AG09309 (cell line): ENCODE data around the gene ADCY3.

ENCODE experiments used
- DNase-seq: peaks from one replicate; pipeline ENCODE4 v3.0.0-alpha.2; 2010; ENCODE audit warnings: low read depth
- H3K4me3 ChIP-seq: 2 replicates; pipeline ENCODE4 v1.5.1; 2011; ENCODE audit warnings: mild to moderate bottlenecking, low read depth, low read length, moderate library complexity; ENCODE audit not compliant: control insufficient read depth
- CTCF ChIP-seq: IDR thresholded peaks from 2 replicates; pipeline ENCODE4 v1.5.1; 2011; ENCODE audit warnings: mild to moderate bottlenecking, low read depth, low read length, inconsistent platforms; ENCODE audit not compliant: insufficient read depth, control insufficient read depth; ENCODE audit errors: missing control alignments

Gene ADCY3

GRCh38 chr2:24820598-24821432 is 99.2 kb downstream of the ADCY3 start:
- H3K4me3 ChIP-seq = no peak overlapping the region
- no peak for DNase-seq
- TF ChIP-seq CTCF = no peak

- DNase-seq = no peak
Observed at GRCh38 chr2:24820175-24820513, 99.9 kb downstream of the ADCY3 start.

GRCh38 chr2:24819442-24820174 is 100.4 kb downstream of the ADCY3 start:
- DNase-seq = no peak

More at GRCh38 chr2:24820175-24820513, 99.9 kb downstream of the ADCY3 start:
- no peak overlapping the region for H3K4me3 ChIP-seq
- no peak for TF ChIP-seq CTCF

GRCh38 chr2:24818721-24819167 is 101.3 kb downstream of the ADCY3 start:
- no peak for DNase-seq
- H3K4me3 ChIP-seq = no peak overlapping the region

More at GRCh38 chr2:24819442-24820174, 100.4 kb downstream of the ADCY3 start:
- H3K4me3 ChIP-seq = no peak overlapping the region
- no peak for TF ChIP-seq CTCF

GRCh38 chr2:24816884-24817283 is 103.2 kb downstream of the ADCY3 start:
- TF ChIP-seq CTCF = no peak

More at GRCh38 chr2:24818721-24819167, 101.3 kb downstream of the ADCY3 start:
- no peak for TF ChIP-seq CTCF

GRCh38 chr2:24816404-24816803 is 103.6 kb downstream of the ADCY3 start:
- H3K4me3 ChIP-seq = no peak overlapping the region
- no peak for DNase-seq
- TF ChIP-seq CTCF = no peak

More at GRCh38 chr2:24816884-24817283, 103.2 kb downstream of the ADCY3 start:
- peak; percentile 27 for DNase-seq
- H3K4me3 ChIP-seq = no peak overlapping the region
